HG03039 (cell line): ENCODE measurements around the gene MOCOS.

Experiments used
- ATAC-seq: cut with Tn5 transposase; IDR thresholded peaks from one replicate; pipeline ENCODE4 v1.9.1; 2021; ENCODE audit warnings: mild to moderate bottlenecking, moderate library complexity; ENCODE audit not compliant: unreplicated experiment

Gene MOCOS

GRCh38 chr18:36299015-36299414 is 111.7 kb downstream of the MOCOS start:
- no peak for ATAC-seq

- ATAC-seq: no peak
Measured at GRCh38 chr18:36300211-36300610, 112.9 kb downstream of the MOCOS start.

GRCh38 chr18:36301884-36302283 is 114.6 kb downstream of the MOCOS start:
- ATAC-seq: no peak

- ATAC-seq: no peak
Measured at GRCh38 chr18:36302676-36303075, 115.4 kb downstream of the MOCOS start.

GRCh38 chr18:36303211-36303844 is 116.0 kb downstream of the MOCOS start:
- no peak for ATAC-seq

- ATAC-seq: no peak
Measured at GRCh38 chr18:36304723-36305122, 117.4 kb downstream of the MOCOS start.

GRCh38 chr18:36305375-36305774 is 118.1 kb downstream of the MOCOS start:
- no peak for ATAC-seq

GRCh38 chr18:36307513-36307912 is 120.2 kb downstream of the MOCOS start:
- no peak for ATAC-seq

- no peak for ATAC-seq
Measured at GRCh38 chr18:36308711-36309435, 121.6 kb downstream of the MOCOS start.

- no peak for ATAC-seq
Measured at GRCh38 chr18:36309436-36310391, 122.4 kb downstream of the MOCOS start.

- no peak for ATAC-seq
Measured at GRCh38 chr18:36311026-36311570, 123.8 kb downstream of the MOCOS start.

GRCh38 chr18:36312806-36313395 is 125.6 kb downstream of the MOCOS start:
- ATAC-seq: no peak

- ATAC-seq: no peak
Measured at GRCh38 chr18:36314098-36314497, 126.8 kb downstream of the MOCOS start.

- no peak for ATAC-seq
Measured at GRCh38 chr18:36314754-36315153, 127.5 kb downstream of the MOCOS start.

- ATAC-seq: no peak
Measured at GRCh38 chr18:36315736-36316135, 128.4 kb downstream of the MOCOS start.

- no peak for ATAC-seq
Measured at GRCh38 chr18:36316246-36316645, 128.9 kb downstream of the MOCOS start.
